Measurements from ENCODE around the gene CES1.
"Not testable (repeated sequence)": the region's sequence is repeated elsewhere in the genome, so short reads cannot be mapped to it uniquely, and the experiment has no call there.

Gene CES1

DNA sequence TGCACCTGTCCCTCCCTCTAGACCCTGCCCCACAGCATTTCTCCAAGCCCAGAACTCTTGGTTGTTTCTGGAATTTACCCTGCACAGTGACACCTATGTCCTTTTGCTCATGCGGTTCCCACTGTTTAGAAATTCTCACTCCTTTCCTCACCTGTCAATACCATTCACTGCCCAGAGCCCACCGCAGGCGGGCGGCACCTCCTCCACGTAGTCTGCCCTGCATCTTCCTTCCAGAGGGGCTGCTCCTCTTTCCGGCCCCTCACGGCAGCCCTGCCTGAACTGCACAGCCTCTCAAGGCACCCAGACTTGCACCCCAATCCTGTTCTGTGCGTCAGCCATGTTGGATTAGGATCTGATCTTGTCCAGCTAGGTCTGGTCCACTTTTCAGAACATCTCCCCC, 51.4 kb downstream of the CES1 start:
- not testable (repeated sequence) for H3K4me3 ChIP-seq (ENCODE audit: low read length); H3K27ac ChIP-seq (ENCODE audit: low read length); H3K36me3 ChIP-seq (ENCODE audit: insufficient read depth, low read depth, low read length); H3K27me3 ChIP-seq (ENCODE audit: insufficient read depth, low read length); H3K9ac ChIP-seq (ENCODE audit: low read depth, low read length); H3K9me3 ChIP-seq (ENCODE audit: insufficient read depth, low read depth, low read length); H3K4me1 ChIP-seq (ENCODE audit: insufficient read depth, low read length)

DNA sequence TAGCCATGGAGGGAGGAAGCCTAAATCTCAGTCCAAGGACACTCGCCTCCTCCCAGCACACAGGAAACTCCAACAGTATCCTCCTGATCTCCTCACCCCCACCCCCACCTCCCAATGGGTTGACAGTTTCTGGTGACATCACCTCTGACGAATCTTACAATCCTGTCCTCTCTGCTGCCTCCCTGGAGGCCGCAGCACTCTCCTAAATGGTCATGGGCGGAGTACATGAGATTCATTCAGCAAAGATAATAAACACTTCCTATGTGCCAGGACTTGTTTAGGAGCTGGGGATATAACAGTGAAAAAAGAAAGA, 52.8 kb downstream of the CES1 start:
- H3K36me3 ChIP-seq (ENCODE audit: insufficient read depth, low read depth, low read length); H3K9me3 ChIP-seq (ENCODE audit: insufficient read depth, low read depth, low read length); H3K9ac ChIP-seq (ENCODE audit: low read depth, low read length); H3K4me1 ChIP-seq (ENCODE audit: insufficient read depth, low read length); H3K27me3 ChIP-seq (ENCODE audit: insufficient read depth, low read length); H3K27ac ChIP-seq (ENCODE audit: low read length); H3K4me3 ChIP-seq (ENCODE audit: low read length): not testable (repeated sequence)

DNA sequence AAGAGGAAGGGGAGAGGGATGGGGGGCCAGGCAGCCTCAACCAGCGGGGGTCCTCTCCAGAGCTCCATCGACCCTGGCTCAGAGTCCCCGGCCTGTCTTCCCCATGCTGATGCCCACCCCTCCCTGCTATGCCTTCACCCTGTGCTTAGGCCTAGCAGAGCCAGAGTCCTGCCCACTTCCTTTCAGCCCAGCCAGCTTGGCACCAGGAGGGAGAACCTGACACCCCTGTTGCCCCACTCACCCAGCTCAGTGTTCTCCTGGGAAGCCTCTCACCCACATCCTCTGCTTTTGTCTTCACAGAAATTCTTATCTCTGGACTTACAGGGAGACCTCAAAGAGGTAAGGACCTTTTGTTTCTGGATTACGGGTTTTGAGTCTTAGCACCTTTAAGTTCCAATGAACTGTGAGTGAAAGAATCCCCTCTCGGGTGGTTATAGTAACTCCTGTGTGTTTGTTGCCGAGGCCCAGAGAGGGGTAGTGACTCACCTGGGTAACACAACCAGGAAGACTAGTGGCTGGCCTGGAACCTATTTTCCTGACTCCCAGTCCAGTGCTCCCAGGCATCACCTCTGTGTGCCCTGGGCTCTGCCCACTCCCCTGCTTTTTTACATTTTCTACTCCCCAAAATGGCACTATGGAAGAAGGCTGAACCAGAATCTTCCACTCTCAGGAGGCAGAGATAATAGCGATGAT, 53.3 kb downstream of the CES1 start:
- H3K4me1 ChIP-seq (ENCODE audit: insufficient read depth, low read length) = no peaks in the 10 kb centered on the region
- H3K9me3 ChIP-seq (ENCODE audit: insufficient read depth, low read depth, low read length) = no peaks in the 10 kb centered on the region
- no peaks in the 10 kb centered on the region; the same call in 1 of the 2 replicates for H3K27me3 ChIP-seq (ENCODE audit: insufficient read depth, low read length)
- H3K4me3 ChIP-seq (ENCODE audit: low read length) = no peak overlapping the region
- H3K36me3 ChIP-seq (ENCODE audit: insufficient read depth, low read depth, low read length) = no peaks in the 10 kb centered on the region
- H3K27ac ChIP-seq (ENCODE audit: low read length) = no peak overlapping the region
- H3K9ac ChIP-seq (ENCODE audit: low read depth, low read length) = no peak overlapping the region

DNA sequence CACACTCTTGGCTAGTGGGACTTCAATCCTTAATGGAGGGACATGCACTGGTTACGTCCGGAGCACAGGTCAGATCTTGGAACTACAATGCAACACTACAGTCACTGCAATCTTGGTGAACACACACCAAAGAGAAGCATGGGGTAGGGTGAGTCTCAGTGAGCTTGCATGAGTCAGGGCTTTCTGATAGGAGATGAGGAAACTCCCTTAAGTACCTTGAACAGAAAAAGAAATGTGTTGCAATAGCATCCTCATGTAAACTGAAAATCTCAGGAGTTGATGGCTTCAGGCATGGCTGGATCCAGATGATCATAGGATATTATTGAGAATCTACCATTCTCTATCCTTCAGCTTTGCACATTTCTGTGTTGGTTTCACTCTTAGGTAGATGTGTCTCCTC, 54.1 kb downstream of the CES1 start:
- Histone ChIP-seq H3K36me3 (ENCODE audit: insufficient read depth, low read depth, low read length) (no peaks in the 10 kb centered on the region), H3K27ac (ENCODE audit: low read length) (no peak overlapping the region), H3K9me3 (ENCODE audit: insufficient read depth, low read depth, low read length) (no peaks in the 10 kb centered on the region), H3K27me3 (ENCODE audit: insufficient read depth, low read length) (no peaks in the 10 kb centered on the region; the same call in 1 of the 2 replicates), H3K4me1 (ENCODE audit: insufficient read depth, low read length) (no peaks in the 10 kb centered on the region), H3K9ac (ENCODE audit: low read depth, low read length) (no peak overlapping the region), H3K4me3 (ENCODE audit: low read length) (no peak overlapping the region)

DNA sequence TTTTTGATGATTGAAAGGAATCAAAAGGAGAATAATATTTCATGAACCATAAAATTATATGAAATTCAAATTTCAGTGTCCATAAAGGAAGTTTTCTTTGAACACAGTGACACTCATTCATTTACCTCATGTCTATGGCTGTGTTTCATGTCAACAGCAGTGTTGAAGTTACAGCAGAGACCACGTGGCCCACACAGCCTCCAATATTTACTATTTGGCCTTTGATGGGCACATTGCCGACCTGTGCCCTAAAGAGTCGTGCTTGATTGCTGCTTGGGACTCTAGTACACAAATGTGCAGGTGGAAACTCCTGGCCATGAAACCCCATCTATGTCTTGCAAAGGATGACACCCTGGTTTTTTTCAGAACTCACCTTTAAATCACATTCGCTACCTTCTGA, 57.0 kb downstream of the CES1 start:
- H3K9me3 ChIP-seq (ENCODE audit: insufficient read depth, low read depth, low read length) = no peaks in the 10 kb centered on the region

DNA sequence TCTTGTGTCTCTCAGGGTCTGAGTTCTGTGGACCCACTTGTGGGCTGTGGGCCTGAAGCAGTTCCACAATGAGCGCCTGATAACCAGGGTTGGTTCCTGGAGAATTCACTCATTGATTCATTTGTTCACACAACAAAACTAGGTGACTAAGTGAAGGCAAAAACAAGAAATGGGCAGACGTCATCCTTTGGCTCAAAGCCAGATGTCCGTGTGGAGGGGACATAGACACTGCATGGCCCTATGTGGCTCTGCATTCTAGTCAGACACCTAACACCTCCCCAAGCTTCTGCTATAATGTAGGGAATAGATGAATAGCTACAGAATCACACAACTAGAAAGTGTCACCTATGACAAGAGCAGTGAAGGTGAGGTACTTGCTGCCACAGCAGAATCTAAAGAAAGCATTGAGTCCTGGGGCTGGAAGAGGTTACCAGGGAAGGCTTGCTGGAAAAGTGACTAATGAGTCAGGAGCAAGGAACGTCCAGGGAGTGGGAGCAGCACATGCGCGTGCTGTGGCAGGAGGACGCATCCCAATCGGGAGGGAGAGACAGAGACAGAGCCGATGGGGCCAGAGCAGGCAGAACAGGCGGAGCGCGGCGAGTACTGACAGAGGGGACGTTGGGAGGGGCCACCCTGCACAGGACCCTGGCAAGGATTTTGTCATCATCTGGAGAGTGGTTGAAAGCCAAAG, 58.9 kb downstream of the CES1 start:
- H3K36me3 ChIP-seq (ENCODE audit: insufficient read depth, low read depth, low read length) = no peaks in the 10 kb centered on the region
- no peaks in the 10 kb centered on the region for H3K4me1 ChIP-seq (ENCODE audit: insufficient read depth, low read length)
- no peak overlapping the region for H3K27ac ChIP-seq (ENCODE audit: low read length)
- no peaks in the 10 kb centered on the region for H3K9me3 ChIP-seq (ENCODE audit: insufficient read depth, low read depth, low read length)
- H3K27me3 ChIP-seq (ENCODE audit: insufficient read depth, low read length) = no peaks in the 10 kb centered on the region
- no peak overlapping the region for H3K9ac ChIP-seq (ENCODE audit: low read depth, low read length)
- H3K4me3 ChIP-seq (ENCODE audit: low read length) = no peak overlapping the region

More for the DNA sequence above, 57.0 kb downstream of the CES1 start:
- Histone ChIP-seq H3K27me3 (ENCODE audit: insufficient read depth, low read length) (no peaks in the 10 kb centered on the region), H3K9ac (ENCODE audit: low read depth, low read length) (no peak overlapping the region), H3K4me1 (ENCODE audit: insufficient read depth, low read length) (no peaks in the 10 kb centered on the region), H3K36me3 (ENCODE audit: insufficient read depth, low read depth, low read length) (no peaks in the 10 kb centered on the region), H3K27ac (ENCODE audit: low read length) (no peak overlapping the region), H3K4me3 (ENCODE audit: low read length) (no peak overlapping the region)

DNA sequence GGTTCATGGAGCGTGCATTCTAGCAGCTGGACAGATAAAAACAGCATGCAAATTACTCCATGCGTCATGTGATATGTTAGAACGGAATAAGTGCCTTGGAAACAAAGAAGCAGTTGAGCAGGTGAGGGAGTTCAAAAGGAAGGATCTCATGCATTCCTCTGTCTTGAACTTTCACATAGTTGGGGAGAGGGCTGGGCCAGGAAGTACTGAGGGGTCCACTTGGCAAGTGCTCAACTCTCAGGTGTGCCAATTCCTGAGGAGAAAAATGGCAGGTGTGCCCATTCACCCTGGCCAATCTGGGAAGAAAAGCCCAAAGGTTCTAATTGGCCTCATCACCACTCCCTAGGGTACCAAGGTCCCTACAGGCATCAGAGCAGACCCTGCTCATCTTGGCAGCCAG, 67.7 kb downstream of the CES1 start:
- Histone ChIP-seq H3K4me3 (ENCODE audit: low read length) (no peak overlapping the region), H3K9ac (ENCODE audit: low read depth, low read length) (no peak overlapping the region), H3K27ac (ENCODE audit: low read length) (no peak overlapping the region), H3K36me3 (ENCODE audit: insufficient read depth, low read depth, low read length) (no peaks in the 10 kb centered on the region), H3K4me1 (ENCODE audit: insufficient read depth, low read length) (no peaks in the 10 kb centered on the region), H3K9me3 (ENCODE audit: insufficient read depth, low read depth, low read length) (no peaks in the 10 kb centered on the region), H3K27me3 (ENCODE audit: insufficient read depth, low read length) (peaks cover 16% of the 10 kb centered on the region)

DNA sequence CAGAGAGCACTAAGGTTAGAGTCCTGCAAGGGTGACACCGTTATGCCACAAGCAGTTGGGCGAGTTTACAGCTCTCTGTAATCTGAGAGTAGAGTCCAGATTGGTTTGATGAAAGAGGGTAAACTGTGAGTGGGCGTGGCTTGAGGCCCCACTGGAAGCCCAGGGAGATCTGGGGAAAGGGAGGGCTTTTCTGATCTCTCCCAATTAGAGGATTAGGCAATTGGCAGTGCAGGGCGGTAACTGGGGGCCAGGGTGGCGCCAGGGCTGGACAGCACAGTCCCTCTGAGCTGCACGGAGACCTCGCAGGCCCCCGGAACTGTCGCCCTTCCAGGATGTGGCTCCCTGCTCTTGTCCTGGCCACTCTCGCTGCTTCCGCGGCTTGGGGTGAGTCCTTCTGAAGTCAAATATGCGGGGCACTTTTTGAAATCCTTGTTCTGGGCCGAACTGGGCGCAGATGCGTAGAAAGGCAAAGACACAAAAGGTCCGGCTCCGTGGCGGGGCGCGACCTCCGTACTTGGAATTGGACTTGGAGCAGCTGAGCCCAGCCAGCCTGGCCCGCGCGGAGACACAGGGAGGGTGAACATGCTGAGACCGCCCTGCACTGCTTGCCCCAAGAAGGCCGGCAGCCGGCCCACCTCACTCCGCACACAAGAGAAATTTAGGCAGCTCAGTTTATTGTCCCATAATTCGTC, 72.4 kb downstream of the CES1 start:
- Histone ChIP-seq H3K4me3 (ENCODE audit: low read length) (peak overlapping the region; percentile 54; the same call in 1 of the 2 replicates), H3K27me3 (ENCODE audit: insufficient read depth, low read length) (peaks cover 48% of the 10 kb centered on the region), H3K9ac (ENCODE audit: low read depth, low read length) (no peak overlapping the region), H3K9me3 (ENCODE audit: insufficient read depth, low read depth, low read length) (no peaks in the 10 kb centered on the region), H3K4me1 (ENCODE audit: insufficient read depth, low read length) (no peaks in the 10 kb centered on the region), H3K36me3 (ENCODE audit: insufficient read depth, low read depth, low read length) (no peaks in the 10 kb centered on the region), H3K27ac (ENCODE audit: low read length) (no peak overlapping the region)

DNA sequence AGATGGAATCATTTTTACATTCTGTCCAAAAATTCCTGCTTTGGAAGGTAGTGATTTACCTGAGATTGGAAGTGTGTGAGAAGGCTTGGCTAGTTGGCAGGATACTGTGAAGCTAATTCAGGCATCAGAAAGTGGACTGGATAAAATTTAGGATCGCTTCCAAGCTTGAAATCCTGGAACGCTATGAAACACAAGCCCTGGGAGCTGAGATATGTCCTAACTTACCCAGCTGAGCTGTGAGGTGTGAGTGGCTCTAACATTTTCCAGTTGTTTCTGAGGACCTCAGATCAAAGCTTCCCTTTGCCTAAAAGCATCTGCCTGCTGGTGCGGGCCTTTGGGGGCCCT, 73.0 kb downstream of the CES1 start:
- not testable (repeated sequence) for H3K9me3 ChIP-seq (ENCODE audit: insufficient read depth, low read depth, low read length); H3K4me3 ChIP-seq (ENCODE audit: low read length); H3K36me3 ChIP-seq (ENCODE audit: insufficient read depth, low read depth, low read length); H3K4me1 ChIP-seq (ENCODE audit: insufficient read depth, low read length); H3K27ac ChIP-seq (ENCODE audit: low read length); H3K9ac ChIP-seq (ENCODE audit: low read depth, low read length)
- peaks cover 48% of the 10 kb centered on the region for H3K27me3 ChIP-seq (ENCODE audit: insufficient read depth, low read length)

DNA sequence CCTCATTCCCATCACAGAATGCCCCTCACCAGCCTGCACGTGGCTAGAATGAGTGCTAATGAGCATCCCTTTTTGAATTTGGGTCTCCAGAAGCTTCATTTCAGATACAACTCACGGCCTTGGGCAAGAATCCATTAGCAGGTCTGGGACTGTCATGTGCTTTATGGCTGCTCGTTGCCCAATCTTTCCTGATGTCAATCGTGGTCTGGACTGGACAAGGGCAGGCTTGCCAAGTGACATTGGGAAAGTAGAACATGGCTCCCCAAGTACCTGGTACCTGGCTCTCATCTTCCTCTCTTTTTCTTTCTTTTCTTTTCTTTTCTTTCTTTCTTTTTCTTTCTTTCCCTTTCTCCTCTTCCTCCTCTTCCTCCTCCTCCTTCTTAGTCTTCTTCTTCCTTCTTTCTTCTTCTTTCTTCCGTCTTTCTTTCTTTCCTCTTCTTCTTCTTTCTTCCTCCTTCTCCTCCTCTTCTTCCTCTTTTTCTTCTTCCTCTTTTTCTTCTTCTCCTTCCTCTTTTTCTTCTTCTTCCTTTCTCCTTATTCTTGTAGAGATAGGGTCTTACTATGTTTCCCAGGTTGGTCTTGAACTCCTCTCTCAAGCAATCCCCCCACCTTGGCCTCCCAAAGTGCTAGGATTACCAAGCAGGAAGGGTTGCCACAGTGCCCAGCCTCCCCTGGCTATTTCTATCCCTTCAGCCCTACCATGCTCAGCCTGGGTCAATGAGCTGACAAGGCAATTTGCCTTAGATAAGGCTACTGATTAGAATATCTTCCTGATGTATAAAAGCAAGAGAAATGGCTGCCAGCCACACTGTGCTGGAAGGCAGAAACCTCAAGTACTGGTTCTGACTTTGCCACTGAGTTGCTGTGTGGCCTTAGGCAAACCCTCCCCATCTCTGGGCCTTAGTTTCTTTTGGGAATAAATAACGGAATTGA, 75.0 kb downstream of the CES1 start:
- not testable (repeated sequence) for H3K27ac ChIP-seq (ENCODE audit: low read length); H3K4me3 ChIP-seq (ENCODE audit: low read length); H3K9ac ChIP-seq (ENCODE audit: low read depth, low read length); H3K9me3 ChIP-seq (ENCODE audit: insufficient read depth, low read depth, low read length); H3K36me3 ChIP-seq (ENCODE audit: insufficient read depth, low read depth, low read length); H3K4me1 ChIP-seq (ENCODE audit: insufficient read depth, low read length)
- peaks cover 48% of the 10 kb centered on the region for H3K27me3 ChIP-seq (ENCODE audit: insufficient read depth, low read length)

DNA sequence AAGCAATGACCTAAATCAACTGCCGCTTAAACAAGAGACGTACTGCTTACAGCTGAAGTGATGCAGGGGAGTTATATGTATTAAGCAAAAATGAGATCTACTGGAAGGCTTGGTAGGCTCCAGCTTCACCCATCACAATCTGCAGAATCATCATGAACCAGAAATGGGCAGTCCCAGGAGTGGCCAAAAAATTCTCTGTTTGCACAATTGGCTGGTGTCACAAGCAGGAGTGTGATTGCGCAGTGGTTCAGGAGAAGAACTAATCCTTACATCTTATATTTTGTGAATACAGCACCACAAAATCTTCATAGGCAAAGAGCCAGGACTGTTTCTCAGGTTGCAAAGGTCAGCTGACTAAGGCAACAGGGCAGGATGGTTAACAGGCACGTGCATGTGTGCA, 75.9 kb downstream of the CES1 start:
- peaks cover 15% of the 10 kb centered on the region for H3K9me3 ChIP-seq (ENCODE audit: insufficient read depth, low read depth, low read length)
- no peaks in the 10 kb centered on the region for H3K36me3 ChIP-seq (ENCODE audit: insufficient read depth, low read depth, low read length)
- H3K9ac ChIP-seq (ENCODE audit: low read depth, low read length) = no peak overlapping the region
- no peak overlapping the region for H3K4me3 ChIP-seq (ENCODE audit: low read length)
- H3K4me1 ChIP-seq (ENCODE audit: insufficient read depth, low read length) = no peaks in the 10 kb centered on the region
- no peak overlapping the region for H3K27ac ChIP-seq (ENCODE audit: low read length)
- peaks cover 40% of the 10 kb centered on the region for H3K27me3 ChIP-seq (ENCODE audit: insufficient read depth, low read length)

Data from iPS-20b (cell line).